ENCODE measurements around the gene SLAMF6.
"Not testable (repeated sequence)": the region's sequence is repeated elsewhere in the genome, so short reads cannot be mapped to it uniquely, and the experiment has no call there.

DNA sequence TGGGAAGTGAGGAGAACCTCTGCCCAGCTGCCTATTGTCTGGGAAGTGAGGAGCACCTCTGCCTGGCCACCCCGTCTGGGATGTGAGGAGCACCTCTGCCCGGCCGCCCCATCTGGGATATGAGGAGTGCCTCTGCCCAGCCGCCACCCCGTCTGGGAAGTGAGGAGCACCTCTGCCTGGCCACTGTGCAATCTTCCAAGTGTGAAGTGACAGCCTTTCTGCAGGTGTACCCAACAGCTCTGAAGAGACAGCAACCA, 9.4 kb upstream of the SLAMF6 start:
- TF ChIP-seq, protein P1, sequence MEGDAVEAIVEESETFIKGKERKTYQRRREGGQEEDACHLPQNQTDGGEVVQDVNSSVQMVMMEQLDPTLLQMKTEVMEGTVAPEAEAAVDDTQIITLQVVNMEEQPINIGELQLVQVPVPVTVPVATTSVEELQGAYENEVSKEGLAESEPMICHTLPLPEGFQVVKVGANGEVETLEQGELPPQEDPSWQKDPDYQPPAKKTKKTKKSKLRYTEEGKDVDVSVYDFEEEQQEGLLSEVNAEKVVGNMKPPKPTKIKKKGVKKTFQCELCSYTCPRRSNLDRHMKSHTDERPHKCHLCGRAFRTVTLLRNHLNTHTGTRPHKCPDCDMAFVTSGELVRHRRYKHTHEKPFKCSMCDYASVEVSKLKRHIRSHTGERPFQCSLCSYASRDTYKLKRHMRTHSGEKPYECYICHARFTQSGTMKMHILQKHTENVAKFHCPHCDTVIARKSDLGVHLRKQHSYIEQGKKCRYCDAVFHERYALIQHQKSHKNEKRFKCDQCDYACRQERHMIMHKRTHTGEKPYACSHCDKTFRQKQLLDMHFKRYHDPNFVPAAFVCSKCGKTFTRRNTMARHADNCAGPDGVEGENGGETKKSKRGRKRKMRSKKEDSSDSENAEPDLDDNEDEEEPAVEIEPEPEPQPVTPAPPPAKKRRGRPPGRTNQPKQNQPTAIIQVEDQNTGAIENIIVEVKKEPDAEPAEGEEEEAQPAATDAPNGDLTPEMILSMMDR (IDR thresholded peaks at IDR 0.05): not testable (repeated sequence)
- not testable (repeated sequence) for TF ChIP-seq POLR2A (IDR thresholded peaks at IDR 0.05)

Data from Peyer's patch (tissue), 4 donors.